Gastroesophageal sphincter (tissue), 4 donors: ENCODE results near the gene KRT35. TPM values are rescaled to one million over a fixed set of nuclear protein-coding genes. Genes with fewer than 3 reads are reported as not detected.

ENCODE experiments used
- ATAC-seq: fragments of 150-250 bp; one replicate; pipeline ENCODE4 v1.9.1; 2016; ENCODE audit warnings: mild to moderate bottlenecking, moderate library complexity
- H3K27ac ChIP-seq, 4 donors: fragments of 200-600 bp; sonication (generic) in 3 of 4; 1 replicate in 3 of 4; 2 replicates in 1 of 4; pipeline ENCODE4 v1.5.1; 2016 to 2019
- H3K27me3 ChIP-seq: fragments of 200-600 bp; sonication (generic); one replicate; pipeline ENCODE4 v1.5.1; 2019
- H3K36me3 ChIP-seq, 2 donors: fragments of 200-600 bp; sonication (generic); one replicate each; pipeline ENCODE4 v1.5.1; 2019; ENCODE audit warnings: control low read depth in 1 of 2
- H3K4me1 ChIP-seq, 3 donors: fragments of 200-600 bp; sonication (generic); 1 replicate in 2 of 3; 2 replicates in 1 of 3; pipeline ENCODE4 v1.5.1; 2016 to 2019; ENCODE audit warnings: control low read depth in 2 of 3
- H3K4me3 ChIP-seq, 2 donors: fragments of 200-600 bp; sonication (generic); one replicate each; pipeline ENCODE4 v1.5.1; 2019; ENCODE audit warnings: mild to moderate bottlenecking in 1 of 2, moderate library complexity in 1 of 2
- H3K9me3 ChIP-seq, 3 donors: fragments of 200-600 bp; sonication (generic); one replicate each; pipeline ENCODE4 v1.5.1; 2017 to 2019; ENCODE audit warnings: control low read depth in 2 of 3
- EP300 ChIP-seq: sonication (generic); formaldehyde crosslinking; IDR thresholded peaks from one replicate; pipeline ENCODE4 v1.6.1; 2017; ENCODE audit warnings: antibody characterized with exemption, mild to moderate bottlenecking
- POLR2A ChIP-seq, 2 donors: fragments of 450-650 bp; IDR thresholded peaks; one replicate each; pipeline ENCODE4 v1.6.1; 2017; ENCODE audit warnings: antibody characterized with exemption in 2 of 2, mild to moderate bottlenecking in 2 of 2, moderate library complexity in 1 of 2
- POLR2AphosphoS5 ChIP-seq: sonication (generic); formaldehyde crosslinking; IDR thresholded peaks from one replicate; pipeline ENCODE4 v1.6.1; 2017; ENCODE audit warnings: antibody characterized with exemption
- WGBS, 2 donors: methylation state at CpG; one replicate each; pipeline ENCODE4 v1.1.5; 2018; ENCODE audit warnings: low coverage in 1 of 2; 5-methylcytosine and 5-hydroxymethylcytosine counted together
- total RNA-seq, 4 donors: library from RNA; depleted of rRNA; stranded (reverse); fragments of >200 nt; gene quantifications; one replicate each; pipeline ENCODE4 v1.1.0, GENCODE V29; 2016
- TF ChIP-seq, protein P1 (sequence below), 4 experiments: fragments of 200-600 bp in 2 of 4; fragments of 450-650 bp in 2 of 4; sonication (generic) in 1 of 4; IDR thresholded peaks; one replicate each; pipeline ENCODE4 v1.5.1; 2017 to 2019; ENCODE audit warnings: antibody characterized with exemption in 4 of 4, mild to moderate bottlenecking in 2 of 4, moderate library complexity in 2 of 4

The KRT35 gene
- total RNA-seq, 4 donors from 2014 or later = not detected

DNA sequence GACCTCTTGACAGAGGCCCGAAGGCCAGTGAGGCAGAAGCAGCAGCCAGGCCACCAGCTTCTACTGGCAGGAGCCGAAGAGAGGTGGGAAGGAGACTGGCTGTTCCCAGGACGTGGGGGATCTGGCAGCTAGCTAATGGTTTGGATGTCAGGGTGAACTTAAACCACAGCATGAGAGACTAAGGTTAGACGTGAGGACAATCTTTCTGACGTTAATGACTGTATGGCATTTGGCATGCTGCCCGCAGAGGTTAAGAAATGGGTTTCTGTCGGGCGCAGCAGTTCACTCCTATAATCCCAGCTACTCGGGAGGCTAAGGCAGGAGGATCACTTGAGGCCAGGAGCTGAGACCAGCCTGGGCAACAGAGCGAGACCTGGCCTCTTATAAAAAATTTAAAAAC, 30.8 kb upstream of the KRT35 start:
- TF ChIP-seq, protein P1, sequence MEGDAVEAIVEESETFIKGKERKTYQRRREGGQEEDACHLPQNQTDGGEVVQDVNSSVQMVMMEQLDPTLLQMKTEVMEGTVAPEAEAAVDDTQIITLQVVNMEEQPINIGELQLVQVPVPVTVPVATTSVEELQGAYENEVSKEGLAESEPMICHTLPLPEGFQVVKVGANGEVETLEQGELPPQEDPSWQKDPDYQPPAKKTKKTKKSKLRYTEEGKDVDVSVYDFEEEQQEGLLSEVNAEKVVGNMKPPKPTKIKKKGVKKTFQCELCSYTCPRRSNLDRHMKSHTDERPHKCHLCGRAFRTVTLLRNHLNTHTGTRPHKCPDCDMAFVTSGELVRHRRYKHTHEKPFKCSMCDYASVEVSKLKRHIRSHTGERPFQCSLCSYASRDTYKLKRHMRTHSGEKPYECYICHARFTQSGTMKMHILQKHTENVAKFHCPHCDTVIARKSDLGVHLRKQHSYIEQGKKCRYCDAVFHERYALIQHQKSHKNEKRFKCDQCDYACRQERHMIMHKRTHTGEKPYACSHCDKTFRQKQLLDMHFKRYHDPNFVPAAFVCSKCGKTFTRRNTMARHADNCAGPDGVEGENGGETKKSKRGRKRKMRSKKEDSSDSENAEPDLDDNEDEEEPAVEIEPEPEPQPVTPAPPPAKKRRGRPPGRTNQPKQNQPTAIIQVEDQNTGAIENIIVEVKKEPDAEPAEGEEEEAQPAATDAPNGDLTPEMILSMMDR (IDR thresholded peaks at IDR 0.05) = no peak
- TF ChIP-seq POLR2AphosphoS5 = no peak
- TF ChIP-seq EP300 = no peak
- no peak for TF ChIP-seq POLR2A (IDR thresholded peaks at IDR 0.05)
- no peaks in the 10 kb centered on the region for H3K4me1 ChIP-seq
- ATAC-seq = no peak
- no peak overlapping the region for H3K27ac ChIP-seq
- no peaks in the 10 kb centered on the region for H3K9me3 ChIP-seq
- WGBS, 2 donors = 75 to 82% methylated on average over 7 of the region's 10 CpGs
- H3K4me3 ChIP-seq = no peak overlapping the region
- no peaks in the 10 kb centered on the region for H3K27me3 ChIP-seq
- no peaks in the 10 kb centered on the region for H3K36me3 ChIP-seq

DNA sequence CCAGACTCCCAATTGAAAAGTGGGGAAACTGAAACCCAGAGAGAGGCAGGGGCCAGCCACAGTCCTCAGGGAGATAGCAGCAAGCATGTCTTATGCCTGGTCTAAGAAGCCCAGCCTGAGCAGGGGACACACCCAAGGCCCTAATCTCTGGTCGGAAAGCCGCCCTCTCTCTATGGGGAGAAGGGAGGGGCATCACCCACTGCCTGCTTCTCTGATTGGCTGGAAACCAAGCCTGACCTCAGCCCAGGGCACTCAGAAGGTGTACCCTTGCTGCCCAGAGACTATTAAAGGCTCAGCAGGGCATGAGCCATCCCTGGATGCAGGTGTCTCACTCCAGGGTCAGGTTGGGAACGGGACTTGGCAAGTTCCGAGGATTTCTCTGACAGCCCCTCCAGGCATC, 30.2 kb upstream of the KRT35 start:
- TF ChIP-seq POLR2A (IDR thresholded peaks at IDR 0.05) (no peak), EP300 (no peak), POLR2AphosphoS5 (no peak)
- TF ChIP-seq, protein P1 (IDR thresholded peaks at IDR 0.05) = no peak
- Histone ChIP-seq H3K27ac (no peak overlapping the region), H3K36me3 (no peaks in the 10 kb centered on the region), H3K4me3 (no peak overlapping the region), H3K27me3 (no peaks in the 10 kb centered on the region), H3K4me1 (no peaks in the 10 kb centered on the region), H3K9me3 (no peaks in the 10 kb centered on the region)
- no peak for ATAC-seq
- no CpG with 5 or more reads among the region's 4 CpGs for WGBS, 2 donors

DNA sequence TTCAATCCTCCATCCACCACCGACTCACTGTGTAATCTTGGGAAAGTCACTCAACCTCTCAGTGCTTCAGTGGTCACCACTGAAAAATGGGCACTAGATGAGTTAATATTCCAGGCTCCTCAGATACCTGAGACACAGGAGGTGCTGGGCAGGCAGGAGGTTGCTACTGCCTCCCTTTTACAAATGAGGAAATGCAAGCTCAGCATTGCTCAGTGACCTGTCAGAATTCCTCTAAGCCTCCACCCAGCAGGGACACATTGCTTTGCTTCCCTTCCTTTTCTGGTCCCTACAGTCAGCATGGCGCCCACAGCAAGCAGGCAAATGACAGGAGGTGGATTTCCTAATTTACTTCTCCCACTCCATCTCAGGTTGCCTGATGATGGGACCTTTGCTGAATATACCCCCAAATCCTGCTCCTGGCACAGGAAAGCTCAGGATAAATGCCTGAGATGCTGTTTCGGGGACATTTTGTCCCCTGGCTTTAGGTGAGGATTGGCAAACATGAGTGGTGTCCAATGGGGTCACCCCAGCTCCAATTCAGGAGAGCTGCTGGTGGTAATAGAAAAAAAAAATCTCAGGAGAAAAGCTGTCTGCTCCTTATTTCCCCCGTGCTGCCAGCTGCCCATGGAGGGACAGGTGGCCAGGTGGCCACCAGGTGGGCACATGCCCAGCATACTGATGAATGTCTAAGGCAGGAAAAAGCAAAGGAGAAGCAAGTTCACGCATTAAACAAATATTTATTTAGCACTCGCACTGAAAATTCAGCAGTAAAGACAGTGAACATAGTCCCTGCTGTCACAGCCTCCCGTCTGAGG, 29.5 kb upstream of the KRT35 start:
- Histone ChIP-seq H3K4me3 (no peak overlapping the region), H3K27ac (no peak overlapping the region), H3K27me3 (no peaks in the 10 kb centered on the region), H3K4me1 (no peaks in the 10 kb centered on the region), H3K36me3 (no peaks in the 10 kb centered on the region), H3K9me3 (no peaks in the 10 kb centered on the region)
- no peak for TF ChIP-seq POLR2A (IDR thresholded peaks at IDR 0.05)
- no peak for TF ChIP-seq EP300
- no peak for TF ChIP-seq POLR2AphosphoS5
- TF ChIP-seq, protein P1 (IDR thresholded peaks at IDR 0.05) = no peak
- WGBS, 2 donors = 69 to 94% methylated on average over 3 to 5 of the region's 7 CpGs
- no peak for ATAC-seq

DNA sequence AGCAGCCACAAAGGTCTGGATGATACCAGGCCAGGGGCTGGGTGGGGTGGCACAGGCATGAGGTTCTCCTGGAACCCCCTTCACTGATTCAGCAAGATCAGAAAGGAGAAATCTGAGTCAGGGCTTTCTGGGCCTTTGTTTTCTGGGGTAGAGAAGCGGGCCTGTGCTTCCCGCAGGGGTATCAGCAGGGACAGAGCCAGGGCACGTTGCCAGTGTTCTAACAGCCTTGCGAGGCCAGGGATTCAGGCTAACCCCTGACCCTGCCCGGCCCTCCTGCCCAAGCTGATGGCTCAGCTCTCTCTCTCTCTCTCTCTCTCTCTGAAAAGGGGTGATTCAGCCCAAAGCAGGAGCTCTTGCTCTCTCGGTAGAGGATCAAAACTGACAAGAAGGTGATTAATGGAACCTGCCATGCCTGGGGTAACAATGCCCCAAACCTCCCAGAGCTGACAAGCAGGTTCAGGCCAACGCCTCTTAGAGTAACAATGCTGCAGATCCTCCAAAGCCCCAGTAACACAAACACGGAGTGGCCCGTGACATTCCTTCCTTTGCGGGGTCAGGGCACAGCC, 26.4 kb upstream of the KRT35 start:
- TF ChIP-seq, protein P1 (IDR thresholded peaks at IDR 0.05) = no peak
- no peak for TF ChIP-seq POLR2AphosphoS5
- TF ChIP-seq POLR2A (IDR thresholded peaks at IDR 0.05) = no peak
- TF ChIP-seq EP300 = no peak
- H3K4me3 ChIP-seq = no peak overlapping the region
- no peaks in the 10 kb centered on the region for H3K27me3 ChIP-seq
- no CpG with 5 or more reads among the region's 10 CpGs for WGBS, 2 donors
- no peaks in the 10 kb centered on the region for H3K36me3 ChIP-seq
- no peaks in the 10 kb centered on the region for H3K9me3 ChIP-seq
- H3K4me1 ChIP-seq = peaks cover 0 to 8% (median 0%) of the 10 kb centered on the region in 3 donors
- no peak overlapping the region for H3K27ac ChIP-seq
- no peak for ATAC-seq
